H9 (cell line): ENCODE measurements around the gene EFNB2. TPM values are rescaled to one million over a fixed set of nuclear protein-coding genes. Genes with fewer than 3 reads are reported as not detected.

Experiments used
- DNase-seq: peaks from one replicate; pipeline ENCODE4 v3.0.0-alpha.2; 2017
- H2AFZ ChIP-seq: one replicate; pipeline ENCODE4 v1.6.1; 2013; ENCODE audit warnings: mild to moderate bottlenecking, low read length, control low read depth, moderate library complexity
- H2AK5ac ChIP-seq: 2 replicates; pipeline ENCODE4 v1.6.1; 2013; ENCODE audit warnings: low read length, control low read depth, mixed read lengths; ENCODE audit not compliant: insufficient read length
- H2BK120ac ChIP-seq: one replicate; pipeline ENCODE4 v1.6.1; 2013; ENCODE audit warnings: low read depth, mild to moderate bottlenecking, low read length, control low read depth, inconsistent platforms; ENCODE audit not compliant: poor library complexity, severe bottlenecking
- H2BK12ac ChIP-seq: 2 replicates; pipeline ENCODE4 v1.6.1; 2013; ENCODE audit warnings: low read length, control low read depth, mixed read lengths, low read depth; ENCODE audit not compliant: insufficient read length
- H2BK15ac ChIP-seq: 2 replicates; pipeline ENCODE4 v1.6.1; 2013; ENCODE audit warnings: low read depth, low read length, control low read depth
- H2BK20ac ChIP-seq: one replicate; pipeline ENCODE4 v1.6.1; 2013; ENCODE audit warnings: low read depth, mild to moderate bottlenecking, low read length, control low read depth, inconsistent platforms; ENCODE audit not compliant: poor library complexity, severe bottlenecking
- H2BK5ac ChIP-seq: 2 replicates; pipeline ENCODE4 v1.6.1; 2013; ENCODE audit warnings: low read length, control low read depth, mixed read lengths; ENCODE audit not compliant: insufficient read length
- H3K14ac ChIP-seq: 2 replicates; pipeline ENCODE4 v1.6.1; 2013; ENCODE audit warnings: low read length, control low read depth; ENCODE audit not compliant: insufficient read depth
- H3K18ac ChIP-seq: 2 replicates; pipeline ENCODE4 v1.6.1; 2013; ENCODE audit warnings: low read depth, mild to moderate bottlenecking, mixed read lengths, low read length, control low read depth; ENCODE audit not compliant: insufficient read length
- H3K23ac ChIP-seq: 2 replicates; pipeline ENCODE4 v1.6.1; 2013; ENCODE audit warnings: low read length, control low read depth, mixed read lengths, low read depth; ENCODE audit not compliant: insufficient read length
- H3K23me2 ChIP-seq: 2 replicates; pipeline ENCODE4 v1.6.1; 2013; ENCODE audit warnings: low read depth, mild to moderate bottlenecking, mixed read lengths, low read length, control low read depth; ENCODE audit not compliant: insufficient read length, poor library complexity, severe bottlenecking
- H3K27ac ChIP-seq: 2 replicates; pipeline ENCODE4 v1.5.1; 2013; ENCODE audit warnings: low read length, control low read depth, mixed read lengths, low read depth; ENCODE audit not compliant: insufficient read length
- H3K27me3 ChIP-seq: 2 replicates; pipeline ENCODE4 v1.6.1; 2013; ENCODE audit warnings: low read length, control low read depth, inconsistent platforms; ENCODE audit not compliant: insufficient read depth
- H3K4ac ChIP-seq: 2 replicates; pipeline ENCODE4 v1.6.1; 2013; ENCODE audit warnings: low read depth, mild to moderate bottlenecking, control low read depth, inconsistent platforms, low read length, moderate library complexity
- H3K4me1 ChIP-seq: 2 replicates; pipeline ENCODE4 v1.6.1; 2013; ENCODE audit warnings: low read length, control low read depth, inconsistent platforms; ENCODE audit not compliant: insufficient read depth
- H3K4me2 ChIP-seq: 2 replicates; pipeline ENCODE4 v1.6.1; 2013; ENCODE audit warnings: low read length, control low read depth, mixed read lengths; ENCODE audit not compliant: insufficient read length, insufficient read depth
- H3K56ac ChIP-seq: 2 replicates; pipeline ENCODE4 v1.6.1; 2013; ENCODE audit warnings: low read depth, mild to moderate bottlenecking, mixed read lengths, low read length, control low read depth; ENCODE audit not compliant: insufficient read length
- H3K79me1 ChIP-seq: 2 replicates; pipeline ENCODE4 v1.6.1; 2013; ENCODE audit warnings: low read depth, mild to moderate bottlenecking, moderate library complexity, low read length, control low read depth, inconsistent platforms; ENCODE audit not compliant: insufficient read depth, poor library complexity, severe bottlenecking
- H3K79me2 ChIP-seq: 2 replicates; pipeline ENCODE4 v1.6.1; 2013; ENCODE audit warnings: low read length, control low read depth, inconsistent platforms; ENCODE audit not compliant: insufficient read depth
- H3K9ac ChIP-seq: 2 replicates; pipeline ENCODE4 v1.6.1; 2013; ENCODE audit warnings: low read length, control low read depth, mixed read lengths; ENCODE audit not compliant: insufficient read length; ENCODE audit errors: extremely low read depth
- H3K9me3 ChIP-seq: one replicate; pipeline ENCODE4 v1.6.1; 2013; ENCODE audit warnings: low read depth, low read length, inconsistent platforms; ENCODE audit not compliant: control insufficient read depth
- H3T11ph ChIP-seq: one replicate; pipeline ENCODE4 v1.6.1; 2013; ENCODE audit warnings: mild to moderate bottlenecking, low read length, control low read depth, inconsistent platforms
- H4K20me1 ChIP-seq: one replicate; pipeline ENCODE4 v1.6.1; 2013; ENCODE audit not compliant: control insufficient read depth, insufficient read length, insufficient read depth
- H4K5ac ChIP-seq: 2 replicates; pipeline ENCODE4 v1.6.1; 2013; ENCODE audit warnings: low read depth, mild to moderate bottlenecking, mixed read lengths, low read length, control low read depth; ENCODE audit not compliant: insufficient read length
- H4K8ac ChIP-seq: replicated peaks from 2 replicates; pipeline ENCODE4 v1.6.1; 2013; ENCODE audit warnings: low read length, control low read depth, mixed read lengths, low read depth; ENCODE audit not compliant: insufficient read length
- H4K91ac ChIP-seq: 2 replicates; pipeline ENCODE4 v1.6.1; 2013; ENCODE audit warnings: low read depth, mild to moderate bottlenecking, moderate library complexity, mixed read lengths, low read length, control low read depth; ENCODE audit not compliant: insufficient read length
- H3K27ac Mint-ChIP-seq, 3 experiments: 2 replicates in 2 of 3; 3 replicates in 1 of 3; pipeline ENCODE4 v1.8.0; 2020 to 2021; ENCODE audit warnings: mixed read lengths in 3 of 3, mild to moderate bottlenecking in 1 of 3, moderate library complexity in 1 of 3
- H3K27me3 Mint-ChIP-seq: 2 replicates; pipeline ENCODE4 v1.8.0; 2021; ENCODE audit warnings: low read depth, mild to moderate bottlenecking, moderate library complexity, mixed read lengths
- H3K36me3 Mint-ChIP-seq, 3 experiments: 2 replicates in 2 of 3; 3 replicates in 1 of 3; pipeline ENCODE4 v1.8.0; 2020 to 2021; ENCODE audit warnings: low read depth in 3 of 3, mixed read lengths in 3 of 3; ENCODE audit not compliant: insufficient read depth in 1 of 3
- H3K4me1 Mint-ChIP-seq, 2 experiments: 2 replicates each; pipeline ENCODE4 v1.8.0; 2020; ENCODE audit warnings: mixed read lengths in 2 of 2
- H3K4me3 Mint-ChIP-seq, 2 experiments: 2 replicates in 1 of 2; 3 replicates in 1 of 2; pipeline ENCODE4 v1.8.0; 2020 to 2021; ENCODE audit warnings: mild to moderate bottlenecking in 2 of 2, mixed read lengths in 2 of 2, moderate library complexity in 1 of 2
- H3K9me3 Mint-ChIP-seq, 2 experiments: 2 replicates in 1 of 2; 3 replicates in 1 of 2; pipeline ENCODE4 v1.8.0; 2020; ENCODE audit warnings: mild to moderate bottlenecking in 2 of 2, mixed read lengths in 2 of 2, moderate library complexity in 1 of 2
- WGBS: extraction: QIAGEN DNeasy Blood & Tissue Kit; methylation state at CpG from one replicate; pipeline ENCODE4 v1.1.7; 2013; ENCODE audit warnings: missing lambda C conversion rate, low lambda C conversion rate, mixed read lengths; ENCODE audit not compliant: insufficient read length; ENCODE audit errors: extremely low coverage; 5-methylcytosine and 5-hydroxymethylcytosine counted together
- total RNA-seq: library from RNA; stranded (reverse); gene quantifications from 2 replicates; pipeline ENCODE4 v1.2.1, GENCODE V29; 2021
- TF ChIP-seq, protein P1 (sequence below): fragments of 200-600 bp; sonication (generic); conservative IDR thresholded peaks from 3 replicates; pipeline ENCODE4 v1.8.0; 2021; ENCODE audit warnings: antibody characterized with exemption, mild to moderate bottlenecking

Gene EFNB2
- total RNA-seq, 1 experiment from 2014 or later, result 12.7 TPM

DNA sequence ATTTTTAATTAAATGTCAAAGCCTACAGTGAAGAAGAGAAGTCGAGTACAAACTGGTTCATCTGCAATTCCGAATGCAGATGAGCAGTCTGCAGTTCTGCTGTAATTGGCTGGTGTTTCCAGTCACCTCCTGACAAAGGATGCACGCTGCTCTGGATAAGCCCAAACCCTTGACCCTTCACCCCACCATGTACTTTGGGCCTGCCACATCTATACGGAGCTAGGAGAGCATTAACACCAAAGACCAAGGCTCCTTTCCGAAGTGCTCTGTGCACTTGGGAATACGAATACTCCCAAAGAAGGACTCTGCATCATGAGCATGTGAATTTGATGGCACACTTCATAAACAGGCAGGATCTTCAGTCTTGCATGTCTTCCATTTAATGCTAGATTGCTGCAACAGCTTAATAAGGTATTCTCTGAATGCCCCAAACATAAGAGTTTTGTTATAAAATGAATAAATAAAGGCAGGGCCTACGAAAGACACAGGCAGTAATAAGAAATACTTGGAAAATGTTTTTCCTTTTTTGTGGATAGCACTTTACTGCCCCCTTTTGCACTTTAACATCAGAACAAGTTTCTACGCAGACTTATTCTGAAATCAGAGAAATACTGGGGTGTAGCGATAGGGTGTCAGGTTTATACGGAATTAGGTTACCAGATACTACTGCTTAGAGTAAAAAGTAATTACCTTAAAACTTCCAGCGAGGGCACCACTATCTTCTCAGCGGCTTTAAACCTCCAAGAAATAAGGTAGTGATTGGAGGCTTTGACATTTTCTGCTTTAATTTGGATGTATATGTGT is 15.0 kb downstream of the EFNB2 start:
- Histone ChIP-seq H3K23me2 (no peaks in the 10 kb centered on the region), H3K4me1 (peaks cover 15% of the 10 kb centered on the region), H2BK20ac (no peak overlapping the region), H3K23ac (no peak overlapping the region), H4K8ac (no peak overlapping the region), H3K9ac (no peak overlapping the region), H2BK120ac (no peak overlapping the region), H3K79me1 (no peaks in the 10 kb centered on the region), H2AFZ (no peak overlapping the region), H3K4me2 (no peak overlapping the region), H3K14ac (no peak overlapping the region), H3K27me3 (no peaks in the 10 kb centered on the region), H2AK5ac (no peak overlapping the region), H3K4ac (no peak overlapping the region), H2BK15ac (no peak overlapping the region), H3K56ac (no peak overlapping the region), H3T11ph (no peak overlapping the region), H4K91ac (no peak overlapping the region), H4K20me1 (no peaks in the 10 kb centered on the region), H3K9me3 (no peaks in the 10 kb centered on the region), H3K79me2 (peaks cover 9% of the 10 kb centered on the region; the same call in 1 of the 2 replicates), H4K5ac (no peak overlapping the region), H2BK12ac (no peak overlapping the region), H3K27ac (no peak overlapping the region), H3K18ac (no peak overlapping the region), H2BK5ac (no peak overlapping the region)
- peak overlapping the region in 2 of 3 experiments; percentile 10 to 59; a peak in 3 of 7 replicates for H3K27ac Mint-ChIP-seq
- WGBS, result no CpG with 5 or more reads among the region's 12 CpGs
- H3K36me3 Mint-ChIP-seq, result no peaks in the 10 kb centered on the region
- H3K9me3 Mint-ChIP-seq, result no peaks in the 10 kb centered on the region
- H3K4me3 Mint-ChIP-seq, result no peak overlapping the region
- DNase-seq, result no peak
- TF ChIP-seq, protein P1, sequence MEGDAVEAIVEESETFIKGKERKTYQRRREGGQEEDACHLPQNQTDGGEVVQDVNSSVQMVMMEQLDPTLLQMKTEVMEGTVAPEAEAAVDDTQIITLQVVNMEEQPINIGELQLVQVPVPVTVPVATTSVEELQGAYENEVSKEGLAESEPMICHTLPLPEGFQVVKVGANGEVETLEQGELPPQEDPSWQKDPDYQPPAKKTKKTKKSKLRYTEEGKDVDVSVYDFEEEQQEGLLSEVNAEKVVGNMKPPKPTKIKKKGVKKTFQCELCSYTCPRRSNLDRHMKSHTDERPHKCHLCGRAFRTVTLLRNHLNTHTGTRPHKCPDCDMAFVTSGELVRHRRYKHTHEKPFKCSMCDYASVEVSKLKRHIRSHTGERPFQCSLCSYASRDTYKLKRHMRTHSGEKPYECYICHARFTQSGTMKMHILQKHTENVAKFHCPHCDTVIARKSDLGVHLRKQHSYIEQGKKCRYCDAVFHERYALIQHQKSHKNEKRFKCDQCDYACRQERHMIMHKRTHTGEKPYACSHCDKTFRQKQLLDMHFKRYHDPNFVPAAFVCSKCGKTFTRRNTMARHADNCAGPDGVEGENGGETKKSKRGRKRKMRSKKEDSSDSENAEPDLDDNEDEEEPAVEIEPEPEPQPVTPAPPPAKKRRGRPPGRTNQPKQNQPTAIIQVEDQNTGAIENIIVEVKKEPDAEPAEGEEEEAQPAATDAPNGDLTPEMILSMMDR, result peak; percentile 54
- H3K4me1 Mint-ChIP-seq, result peaks cover 63 to 69% of the 10 kb centered on the region in 2 experiments
- H3K27me3 Mint-ChIP-seq, result peaks cover 4% of the 10 kb centered on the region; the same call in 1 of the 2 replicates
